DND-41 (cell line): ENCODE data around the gene CDC25B.

Source experiments
- ATAC-seq: fragments of 200-7000 bp; cut with Tn5 transposase; 3 replicates; pipeline ENCODE4 v1.9.1; 2021; ENCODE audit warnings: low read depth; ENCODE audit not compliant: insufficient read depth
- DNase-seq: peaks from one replicate; pipeline ENCODE4 v3.0.0-alpha.2; 2020
- H2AFZ ChIP-seq: 2 replicates; pipeline ENCODE4 v1.6.0; 2012; ENCODE audit warnings: low read depth, low read length
- H3K27ac ChIP-seq: 2 replicates; pipeline ENCODE4 v1.5.1; 2012; ENCODE audit warnings: low read length, inconsistent platforms
- H3K27me3 ChIP-seq: fragments of 200-600 bp; sonication (generic); 2 replicates; pipeline ENCODE4 v1.6.0; 2012; ENCODE audit warnings: low read length, mild to moderate bottlenecking, inconsistent platforms; ENCODE audit not compliant: insufficient read depth, poor library complexity
- H3K36me3 ChIP-seq: 2 replicates; pipeline ENCODE4 v1.5.1; 2012; ENCODE audit warnings: low read length, inconsistent platforms; ENCODE audit not compliant: insufficient read depth
- H3K4me1 ChIP-seq: 2 replicates; pipeline ENCODE4 v1.5.1; 2012; ENCODE audit warnings: mild to moderate bottlenecking, low read length; ENCODE audit not compliant: insufficient read depth
- H3K4me2 ChIP-seq: 2 replicates; pipeline ENCODE4 v1.6.0; 2012; ENCODE audit warnings: mild to moderate bottlenecking, moderate library complexity, low read length, inconsistent platforms; ENCODE audit not compliant: insufficient read depth
- H3K4me3 ChIP-seq, 2 experiments: fragments of 200-600 bp in 1 of 2; shearing (Covaris generic) in 1 of 2; 2 replicates each; pipeline ENCODE4 v1.5.1; 2012 to 2016; ENCODE audit warnings: inconsistent platforms in 2 of 2, low read length in 2 of 2, mild to moderate bottlenecking in 2 of 2, low read depth in 1 of 2, moderate library complexity in 1 of 2
- H3K79me2 ChIP-seq: 2 replicates; pipeline ENCODE4 v1.6.0; 2012; ENCODE audit warnings: low read length, inconsistent platforms; ENCODE audit not compliant: insufficient read depth
- H3K9ac ChIP-seq: 2 replicates; pipeline ENCODE4 v1.6.0; 2012; ENCODE audit warnings: low read depth, mild to moderate bottlenecking, inconsistent platforms, low read length, moderate library complexity
- H3K9me3 ChIP-seq: 2 replicates; pipeline ENCODE4 v1.5.1; 2012; ENCODE audit warnings: low read length, moderate library complexity, mild to moderate bottlenecking, inconsistent platforms; ENCODE audit not compliant: insufficient read depth, severe bottlenecking
- H4K20me1 ChIP-seq: 2 replicates; pipeline ENCODE4 v1.6.0; 2012; ENCODE audit warnings: low read length; ENCODE audit not compliant: insufficient read depth
- CTCF ChIP-seq: IDR thresholded peaks from 2 replicates; pipeline ENCODE4 v1.5.1; 2012; ENCODE audit warnings: borderline replicate concordance, low read length, moderate library complexity, mild to moderate bottlenecking; ENCODE audit not compliant: poor library complexity, severe bottlenecking; ENCODE audit errors: extremely low read depth
- EZH2 ChIP-seq: IDR thresholded peaks from 3 replicates; pipeline ENCODE4 v1.6.1; 2012; ENCODE audit warnings: borderline replicate concordance, low read depth, mild to moderate bottlenecking, moderate library complexity, low read length, inconsistent platforms; ENCODE audit not compliant: severe bottlenecking

CDC25B gene

GRCh38 chr20:3785240-3786125 is 10.6 kb upstream of the CDC25B start:
- Histone ChIP-seq H3K4me3 (peak overlapping the region; percentile 22 to 70; a peak in 3 of 4 replicates), H3K36me3 (peaks cover 22% of the 10 kb centered on the region), H3K79me2 (peaks cover 44% of the 10 kb centered on the region), H3K4me2 (peak overlapping the region; percentile 83), H3K4me1 (peaks cover 58% of the 10 kb centered on the region), H4K20me1 (peaks cover 45% of the 10 kb centered on the region), H3K9ac (peak overlapping the region; percentile 64), H3K9me3 (no peaks in the 10 kb centered on the region), H3K27me3 (no peaks in the 10 kb centered on the region), H2AFZ (peak overlapping the region; percentile 79; the same call in 1 of the 2 replicates), H3K27ac (peak overlapping the region; percentile 77)
- TF ChIP-seq CTCF (no peak), EZH2 (no peak)
- DNase-seq, result no peak
- no peak for ATAC-seq

- H3K27me3 ChIP-seq, result no peaks in the 10 kb centered on the region
- peaks cover 42% of the 10 kb centered on the region for H4K20me1 ChIP-seq
- H3K9me3 ChIP-seq, result no peaks in the 10 kb centered on the region
- H3K27ac ChIP-seq, result peak overlapping the region; percentile 77
- TF ChIP-seq CTCF (peak; percentile 11), EZH2 (no peak)
- DNase-seq (peak; percentile 60), ATAC-seq (peak; percentile 39)
- H3K36me3 ChIP-seq, result peaks cover 22% of the 10 kb centered on the region
- H3K4me3 ChIP-seq, result peak overlapping the region; percentile 22 to 70; a peak in 3 of 4 replicates
- peak overlapping the region; percentile 83 for H3K4me2 ChIP-seq
- peak overlapping the region; percentile 64 for H3K9ac ChIP-seq
- H3K4me1 ChIP-seq, result peaks cover 58% of the 10 kb centered on the region
- H3K79me2 ChIP-seq, result peaks cover 44% of the 10 kb centered on the region
- peak overlapping the region; percentile 79 for H2AFZ ChIP-seq
Measured at GRCh38 chr20:3786126-3786484, 10.0 kb upstream of the CDC25B start.

GRCh38 chr20:3786665-3787323 is 9.3 kb upstream of the CDC25B start, which contains the start of gene CENPB:
TSS of gene CENPB (minus strand) at chr20:3786740. CDS start at chr20:3786483, 257 bp downstream.
- peak; percentile 91 for DNase-seq
- Histone ChIP-seq H3K4me1 (peaks cover 58% of the 10 kb centered on the region), H3K9ac (peak within 1 kb of the TSS; percentile 64), H3K36me3 (peaks cover 22% of the 10 kb centered on the region), H4K20me1 (peaks cover 35% of the 10 kb centered on the region), H3K4me2 (peak within 1 kb of the TSS; percentile 83), H2AFZ (peak within 1 kb of the TSS; percentile 79), H3K4me3 (peak within 1 kb of the TSS; percentile 60 to 70), H3K79me2 (peaks cover 44% of the 10 kb centered on the region), H3K27ac (peak within 1 kb of the TSS; percentile 77), H3K27me3 (no peaks in the 10 kb centered on the region), H3K9me3 (no peaks in the 10 kb centered on the region)
- TF ChIP-seq EZH2, result no peak
- peak; percentile 80 for TF ChIP-seq CTCF
- ATAC-seq, result peak; percentile 91
